ENCODE measurements around the gene TGFBR1.

The TGFBR1 gene

DNA sequence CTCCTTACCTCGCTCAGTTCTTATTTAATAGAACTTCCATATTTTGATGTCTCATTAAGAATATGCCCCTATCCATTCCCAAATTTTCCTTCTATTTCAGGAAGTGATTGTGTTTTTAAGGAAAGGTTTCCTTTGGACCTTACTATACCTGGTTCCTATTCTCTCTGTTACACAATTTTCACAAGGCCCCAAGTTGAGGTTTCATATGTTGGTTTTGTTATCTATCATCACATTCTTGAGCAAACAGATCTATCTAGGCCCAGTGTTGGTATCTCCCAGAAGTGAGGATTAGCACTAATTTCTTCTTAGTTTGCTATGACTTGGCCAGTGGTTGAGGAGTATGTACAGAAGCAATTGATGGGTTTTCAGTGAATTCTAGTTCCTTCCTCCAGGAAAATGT is 75.3 kb downstream of the TGFBR1 start:
- Histone ChIP-seq H3K4me1 (ENCODE audit: insufficient read depth, low read length) (peaks cover 8% of the 10 kb centered on the region), H3K4me3 (ENCODE audit: low read length) (no peak overlapping the region), H3K9ac (ENCODE audit: low read depth, low read length) (no peak overlapping the region), H3K9me3 (ENCODE audit: insufficient read depth, low read depth, low read length) (no peaks in the 10 kb centered on the region), H3K27ac (ENCODE audit: low read length) (no peak overlapping the region), H3K27me3 (ENCODE audit: insufficient read depth, low read length) (no peaks in the 10 kb centered on the region), H3K36me3 (ENCODE audit: insufficient read depth, low read depth, low read length) (no peaks in the 10 kb centered on the region)

DNA sequence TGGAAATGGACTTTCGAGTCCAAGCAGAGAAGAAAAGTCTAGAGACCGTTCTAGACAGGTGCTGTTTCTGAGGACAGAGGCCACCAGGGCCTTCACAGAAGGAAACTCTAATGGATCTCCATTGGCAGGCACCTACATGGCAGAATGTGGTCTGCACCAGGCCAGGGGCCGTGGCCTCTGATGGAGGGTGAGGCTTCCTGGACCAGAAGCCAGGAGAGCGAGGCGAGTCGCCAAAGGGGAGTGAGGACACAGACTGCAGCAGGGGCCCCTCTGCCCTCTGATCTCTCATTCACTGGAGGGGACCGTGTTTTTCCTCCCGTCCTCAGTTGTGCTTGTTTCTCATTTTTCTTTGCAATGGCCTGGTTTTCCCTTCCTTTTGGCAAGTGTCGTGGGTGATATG is 75.7 kb downstream of the TGFBR1 start:
- H3K27me3 ChIP-seq (ENCODE audit: insufficient read depth, low read length) = no peaks in the 10 kb centered on the region
- H3K9me3 ChIP-seq (ENCODE audit: insufficient read depth, low read depth, low read length) = no peaks in the 10 kb centered on the region
- peaks cover 8% of the 10 kb centered on the region for H3K4me1 ChIP-seq (ENCODE audit: insufficient read depth, low read length)
- no peak overlapping the region for H3K4me3 ChIP-seq (ENCODE audit: low read length)
- no peak overlapping the region for H3K27ac ChIP-seq (ENCODE audit: low read length)
- no peak overlapping the region for H3K9ac ChIP-seq (ENCODE audit: low read depth, low read length)
- H3K36me3 ChIP-seq (ENCODE audit: insufficient read depth, low read depth, low read length) = no peaks in the 10 kb centered on the region

DNA sequence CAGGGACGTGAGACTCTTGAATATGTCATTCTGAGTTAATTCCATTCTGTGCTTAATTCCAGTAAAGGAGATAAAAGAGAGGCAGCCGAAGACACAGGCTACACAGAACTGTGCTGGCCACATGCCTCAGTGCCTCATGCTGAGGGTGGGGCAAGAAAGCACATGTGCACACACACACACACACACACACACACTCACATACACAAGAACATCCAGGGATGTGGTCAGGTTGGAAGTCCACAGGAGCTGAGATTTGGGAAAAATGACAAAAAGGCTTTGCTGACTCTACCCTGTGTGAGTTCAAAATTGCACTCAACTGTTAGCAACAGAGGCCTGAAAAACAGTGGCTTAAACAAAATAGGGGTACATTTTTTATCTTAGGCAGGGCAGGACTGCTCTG is 76.3 kb downstream of the TGFBR1 start:
- no peaks in the 10 kb centered on the region for H3K9me3 ChIP-seq (ENCODE audit: insufficient read depth, low read depth, low read length)
- H3K27me3 ChIP-seq (ENCODE audit: insufficient read depth, low read length) = no peaks in the 10 kb centered on the region
- no peak overlapping the region for H3K27ac ChIP-seq (ENCODE audit: low read length)
- H3K4me3 ChIP-seq (ENCODE audit: low read length) = no peak overlapping the region
- peaks cover 7% of the 10 kb centered on the region for H3K4me1 ChIP-seq (ENCODE audit: insufficient read depth, low read length)
- H3K36me3 ChIP-seq (ENCODE audit: insufficient read depth, low read depth, low read length) = no peaks in the 10 kb centered on the region
- no peak overlapping the region for H3K9ac ChIP-seq (ENCODE audit: low read depth, low read length)

DNA sequence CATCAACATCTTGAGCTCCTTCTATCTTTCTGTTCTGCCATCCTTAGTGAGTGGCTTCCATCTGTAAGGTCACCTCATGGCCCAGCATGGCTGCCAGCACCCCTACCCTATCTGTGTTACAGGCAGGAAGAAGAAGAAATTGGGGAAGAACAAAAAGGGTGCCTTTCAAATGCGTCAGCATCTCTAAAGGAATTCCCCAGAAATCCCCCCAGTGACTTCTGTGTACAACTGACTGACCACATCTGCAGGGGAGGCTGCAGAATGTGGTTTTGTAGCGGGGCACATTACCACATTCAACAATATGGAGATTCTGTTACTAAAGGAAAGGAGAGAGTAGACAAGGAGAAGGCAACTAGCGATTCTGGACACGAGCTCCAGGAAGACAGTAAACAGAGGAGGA is 76.7 kb downstream of the TGFBR1 start:
- H3K9ac ChIP-seq (ENCODE audit: low read depth, low read length) = no peak overlapping the region
- H3K9me3 ChIP-seq (ENCODE audit: insufficient read depth, low read depth, low read length) = no peaks in the 10 kb centered on the region
- no peak overlapping the region for H3K27ac ChIP-seq (ENCODE audit: low read length)
- no peaks in the 10 kb centered on the region for H3K36me3 ChIP-seq (ENCODE audit: insufficient read depth, low read depth, low read length)
- peaks cover 3% of the 10 kb centered on the region for H3K4me1 ChIP-seq (ENCODE audit: insufficient read depth, low read length)
- H3K27me3 ChIP-seq (ENCODE audit: insufficient read depth, low read length) = no peaks in the 10 kb centered on the region
- H3K4me3 ChIP-seq (ENCODE audit: low read length) = no peak overlapping the region

DNA sequence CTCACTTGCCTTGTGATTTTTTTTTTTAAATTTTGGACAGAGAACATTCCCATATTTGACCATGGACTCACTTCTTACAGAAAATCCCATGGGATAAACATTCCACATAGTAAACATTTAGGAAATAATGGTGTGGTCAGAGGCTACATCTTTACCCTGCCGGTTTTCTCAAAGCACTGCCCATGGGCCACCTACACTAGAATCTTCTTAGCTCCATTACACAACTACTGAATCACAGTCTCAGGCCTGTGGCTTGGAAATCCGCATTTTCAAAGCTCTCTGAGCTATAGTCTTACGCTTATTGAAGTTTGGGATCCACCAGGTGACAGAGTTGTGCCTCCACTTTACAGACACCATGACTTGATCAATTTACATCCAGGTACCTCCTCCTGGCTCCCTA is 77.4 kb downstream of the TGFBR1 start:
- no peak overlapping the region for H3K27ac ChIP-seq (ENCODE audit: low read length)
- H3K36me3 ChIP-seq (ENCODE audit: insufficient read depth, low read depth, low read length) = no peaks in the 10 kb centered on the region
- no peak overlapping the region for H3K9ac ChIP-seq (ENCODE audit: low read depth, low read length)
- no peak overlapping the region for H3K4me3 ChIP-seq (ENCODE audit: low read length)
- no peaks in the 10 kb centered on the region for H3K27me3 ChIP-seq (ENCODE audit: insufficient read depth, low read length)
- H3K4me1 ChIP-seq (ENCODE audit: insufficient read depth, low read length) = peaks cover 3% of the 10 kb centered on the region; the same call in 1 of the 2 replicates
- no peaks in the 10 kb centered on the region for H3K9me3 ChIP-seq (ENCODE audit: insufficient read depth, low read depth, low read length)

DNA sequence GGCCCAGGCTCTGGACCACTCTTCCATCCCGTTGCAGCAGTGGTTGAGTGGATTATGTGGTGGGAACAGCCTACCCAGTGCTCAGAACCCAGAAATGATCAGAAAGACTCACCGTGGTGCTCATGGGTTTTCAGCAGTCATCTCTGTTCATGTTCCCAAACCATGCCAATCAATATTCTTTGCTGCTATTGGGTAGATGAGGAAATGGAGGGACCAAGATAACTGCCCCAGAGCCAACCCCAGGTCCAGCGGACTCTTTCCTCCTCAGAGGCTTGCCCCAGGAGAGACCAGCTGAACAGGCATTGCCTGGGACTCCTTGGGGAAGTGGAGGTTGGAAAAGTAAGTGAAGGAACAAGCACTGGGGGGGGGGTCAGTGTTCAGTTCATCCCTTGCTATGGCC is 78.7 kb downstream of the TGFBR1 start:
- peaks cover 6% of the 10 kb centered on the region; the same call in 1 of the 2 replicates for H3K4me1 ChIP-seq (ENCODE audit: insufficient read depth, low read length)
- H3K9me3 ChIP-seq (ENCODE audit: insufficient read depth, low read depth, low read length) = no peaks in the 10 kb centered on the region
- no peaks in the 10 kb centered on the region for H3K27me3 ChIP-seq (ENCODE audit: insufficient read depth, low read length)
- no peak overlapping the region for H3K4me3 ChIP-seq (ENCODE audit: low read length)
- no peak overlapping the region for H3K9ac ChIP-seq (ENCODE audit: low read depth, low read length)
- H3K36me3 ChIP-seq (ENCODE audit: insufficient read depth, low read depth, low read length) = no peaks in the 10 kb centered on the region
- no peak overlapping the region for H3K27ac ChIP-seq (ENCODE audit: low read length)

DNA sequence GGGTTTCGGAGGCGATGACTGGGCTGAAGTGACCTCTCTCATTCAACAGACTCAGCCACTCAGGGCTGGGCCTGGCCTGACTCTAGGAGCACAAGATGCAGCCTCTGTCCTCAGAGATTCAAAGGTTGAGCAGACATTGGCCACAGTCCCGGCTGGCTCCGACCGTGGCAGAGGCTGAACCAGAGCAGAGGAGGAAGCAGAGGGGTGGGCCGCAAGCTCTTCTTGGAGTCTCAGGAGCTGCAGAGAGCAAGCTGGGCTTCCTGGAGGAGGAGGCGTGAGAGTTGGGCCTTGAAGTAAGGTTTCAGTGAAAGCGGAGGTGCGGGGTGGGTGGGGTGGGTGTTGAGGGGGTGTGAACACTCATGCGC is 79.2 kb downstream of the TGFBR1 start:
- Histone ChIP-seq H3K9me3 (ENCODE audit: insufficient read depth, low read depth, low read length) (no peaks in the 10 kb centered on the region), H3K9ac (ENCODE audit: low read depth, low read length) (no peak overlapping the region), H3K27ac (ENCODE audit: low read length) (no peak overlapping the region)

DNA sequence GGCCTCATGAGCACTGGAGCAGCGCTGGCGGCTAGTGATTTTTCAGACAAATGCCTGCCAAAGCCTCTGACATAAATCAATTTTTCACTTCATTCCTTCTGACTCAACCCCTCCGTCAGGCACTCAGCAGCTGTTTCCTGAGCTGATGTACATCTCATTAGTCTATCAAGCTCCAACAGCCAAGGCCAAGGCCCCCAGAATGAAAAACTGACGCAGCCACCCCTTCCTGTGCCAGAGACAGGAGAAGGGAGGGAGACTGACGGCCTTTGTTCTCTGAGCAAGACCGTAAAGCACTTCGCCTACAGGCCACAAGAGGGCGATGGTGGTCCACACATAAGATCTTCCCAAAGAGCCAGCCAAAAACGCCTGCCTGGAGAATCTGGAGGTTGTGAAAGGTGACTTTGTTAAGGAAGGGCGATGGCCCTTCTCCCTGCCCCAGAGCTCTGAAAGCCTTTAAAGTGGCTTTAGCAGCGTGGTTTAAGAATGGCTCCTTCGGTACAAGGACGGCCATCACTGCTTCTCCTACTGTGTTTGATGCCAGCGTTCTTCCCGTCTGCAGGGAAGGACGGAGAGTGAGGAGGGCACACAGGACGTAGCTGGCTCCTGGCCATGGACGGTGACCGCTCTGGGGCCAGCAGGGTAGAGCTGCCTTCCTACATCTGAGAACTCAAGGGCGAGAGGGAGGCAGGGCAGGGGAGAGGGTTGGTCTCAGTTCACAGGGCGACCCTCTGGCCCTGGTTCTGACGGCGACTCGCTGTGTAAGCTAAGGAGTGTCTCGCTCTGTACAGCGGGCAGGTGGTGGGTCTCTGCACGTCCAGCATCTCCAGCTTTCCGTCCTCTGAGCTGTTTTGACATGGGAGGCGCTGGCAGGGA is 79.8 kb downstream of the TGFBR1 start:
- Histone ChIP-seq H3K4me1 (ENCODE audit: insufficient read depth, low read length) (peaks cover 6% of the 10 kb centered on the region; the same call in 1 of the 2 replicates), H3K27me3 (ENCODE audit: insufficient read depth, low read length) (no peaks in the 10 kb centered on the region), H3K36me3 (ENCODE audit: insufficient read depth, low read depth, low read length) (no peaks in the 10 kb centered on the region), H3K27ac (ENCODE audit: low read length) (no peak overlapping the region), H3K9ac (ENCODE audit: low read depth, low read length) (no peak overlapping the region), H3K4me3 (ENCODE audit: low read length) (no peak overlapping the region), H3K9me3 (ENCODE audit: insufficient read depth, low read depth, low read length) (no peaks in the 10 kb centered on the region)

More for the DNA sequence above, 79.2 kb downstream of the TGFBR1 start:
- Histone ChIP-seq H3K27me3 (ENCODE audit: insufficient read depth, low read length) (no peaks in the 10 kb centered on the region), H3K4me3 (ENCODE audit: low read length) (no peak overlapping the region), H3K4me1 (ENCODE audit: insufficient read depth, low read length) (peaks cover 6% of the 10 kb centered on the region; the same call in 1 of the 2 replicates), H3K36me3 (ENCODE audit: insufficient read depth, low read depth, low read length) (no peaks in the 10 kb centered on the region)

DNA sequence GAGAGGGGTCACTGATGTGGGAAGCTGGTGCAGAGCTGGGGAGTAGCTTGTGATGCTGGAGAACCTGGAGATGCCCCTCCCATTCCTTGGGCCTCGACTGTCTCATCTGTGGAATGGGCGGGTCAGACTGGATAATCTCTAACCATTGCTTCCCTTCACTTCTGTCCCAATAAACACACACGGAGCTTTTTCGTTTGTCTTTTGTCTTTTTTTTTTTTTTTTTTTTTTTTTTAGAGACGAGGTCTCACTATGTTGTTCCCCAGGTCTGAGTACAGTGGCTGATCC is 80.4 kb downstream of the TGFBR1 start:
- Histone ChIP-seq H3K9me3 (ENCODE audit: insufficient read depth, low read depth, low read length) (no peaks in the 10 kb centered on the region), H3K4me3 (ENCODE audit: low read length) (no peak overlapping the region), H3K4me1 (ENCODE audit: insufficient read depth, low read length) (peaks cover 6% of the 10 kb centered on the region; the same call in 1 of the 2 replicates), H3K9ac (ENCODE audit: low read depth, low read length) (no peak overlapping the region), H3K36me3 (ENCODE audit: insufficient read depth, low read depth, low read length) (no peaks in the 10 kb centered on the region), H3K27me3 (ENCODE audit: insufficient read depth, low read length) (no peaks in the 10 kb centered on the region), H3K27ac (ENCODE audit: low read length) (no peak overlapping the region)

DNA sequence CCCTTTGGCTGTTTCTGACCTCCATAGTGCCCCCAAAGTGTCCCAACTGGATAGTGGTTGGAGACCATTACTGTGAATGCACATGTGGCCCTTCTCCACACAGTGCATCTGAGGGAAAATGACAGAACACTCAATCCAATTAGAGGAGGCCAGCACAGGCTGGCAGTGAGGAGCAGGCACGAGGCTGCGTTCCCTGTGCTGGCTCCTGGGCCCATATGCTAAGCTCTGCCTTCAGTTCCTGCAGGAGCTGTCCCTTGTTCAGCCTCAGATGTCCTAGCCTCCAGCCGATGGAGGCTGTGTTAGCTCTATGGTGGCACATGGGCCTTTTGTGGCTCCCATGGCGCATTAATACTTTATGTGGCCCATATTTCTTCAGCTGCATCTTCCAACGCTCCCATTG is 81.0 kb downstream of the TGFBR1 start:
- H3K36me3 ChIP-seq (ENCODE audit: insufficient read depth, low read depth, low read length) = no peaks in the 10 kb centered on the region
- H3K4me1 ChIP-seq (ENCODE audit: insufficient read depth, low read length) = peaks cover 6% of the 10 kb centered on the region; the same call in 1 of the 2 replicates
- no peak overlapping the region for H3K9ac ChIP-seq (ENCODE audit: low read depth, low read length)
- no peak overlapping the region for H3K27ac ChIP-seq (ENCODE audit: low read length)
- no peaks in the 10 kb centered on the region for H3K9me3 ChIP-seq (ENCODE audit: insufficient read depth, low read depth, low read length)
- no peaks in the 10 kb centered on the region for H3K27me3 ChIP-seq (ENCODE audit: insufficient read depth, low read length)
- no peak overlapping the region for H3K4me3 ChIP-seq (ENCODE audit: low read length)

DNA sequence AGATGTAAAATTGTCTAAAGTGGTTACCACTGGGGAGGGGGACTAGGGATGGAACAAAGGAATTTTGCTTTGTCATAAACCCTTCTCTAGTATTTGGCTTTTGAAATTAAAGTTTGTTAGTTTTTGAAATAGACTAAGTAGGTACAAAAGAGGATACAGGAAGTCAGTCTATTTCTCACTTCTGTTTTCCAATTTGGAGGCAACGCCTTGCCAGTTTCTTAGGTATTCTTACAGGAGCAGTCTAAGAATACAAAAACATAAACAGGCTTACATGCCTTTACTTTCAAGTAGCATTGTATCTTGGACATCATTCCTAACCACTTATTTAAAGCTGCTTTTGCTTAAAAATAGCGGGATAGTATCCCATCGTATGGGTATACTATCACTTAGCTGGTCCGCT is 82.4 kb downstream of the TGFBR1 start:
- H3K36me3 ChIP-seq (ENCODE audit: insufficient read depth, low read depth, low read length) = no peaks in the 10 kb centered on the region
- no peaks in the 10 kb centered on the region for H3K27me3 ChIP-seq (ENCODE audit: insufficient read depth, low read length)
- no peak overlapping the region for H3K9ac ChIP-seq (ENCODE audit: low read depth, low read length)
- peaks cover 6% of the 10 kb centered on the region; the same call in 1 of the 2 replicates for H3K4me1 ChIP-seq (ENCODE audit: insufficient read depth, low read length)
- H3K27ac ChIP-seq (ENCODE audit: low read length) = no peak overlapping the region
- H3K4me3 ChIP-seq (ENCODE audit: low read length) = no peak overlapping the region
- no peaks in the 10 kb centered on the region for H3K9me3 ChIP-seq (ENCODE audit: insufficient read depth, low read depth, low read length)

DNA sequence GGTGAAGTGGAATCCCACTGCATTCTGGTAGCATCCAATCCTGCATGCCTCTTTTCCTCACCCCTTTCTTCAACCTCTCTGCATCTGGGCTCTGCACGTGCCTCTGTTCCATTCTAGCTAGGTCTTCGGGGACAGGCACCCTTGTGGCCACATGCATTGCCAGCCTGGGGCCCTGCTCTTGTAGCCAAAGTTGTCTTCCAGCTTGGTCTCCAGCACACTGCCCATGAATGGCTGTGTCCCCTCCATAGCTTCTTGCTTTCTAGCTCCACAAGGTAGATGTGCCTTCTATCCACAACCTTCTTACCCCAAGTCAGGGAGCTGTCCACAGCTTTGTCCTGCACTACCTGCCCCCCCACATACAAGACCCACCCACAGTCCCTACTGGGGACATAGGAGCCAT is 84.3 kb downstream of the TGFBR1 start:
- peaks cover 6% of the 10 kb centered on the region; the same call in 1 of the 2 replicates for H3K4me1 ChIP-seq (ENCODE audit: insufficient read depth, low read length)
- no peaks in the 10 kb centered on the region for H3K9me3 ChIP-seq (ENCODE audit: insufficient read depth, low read depth, low read length)
- H3K36me3 ChIP-seq (ENCODE audit: insufficient read depth, low read depth, low read length) = no peaks in the 10 kb centered on the region
- H3K27me3 ChIP-seq (ENCODE audit: insufficient read depth, low read length) = no peaks in the 10 kb centered on the region
- no peak overlapping the region for H3K27ac ChIP-seq (ENCODE audit: low read length)
- H3K4me3 ChIP-seq (ENCODE audit: low read length) = no peak overlapping the region
- H3K9ac ChIP-seq (ENCODE audit: low read depth, low read length) = no peak overlapping the region
